ENCODE measurements around the gene ABCD2. TPM values are rescaled to one million over a fixed set of nuclear protein-coding genes. Genes with fewer than 3 reads are reported as not detected.

Gene ABCD2
- total and polyA plus RNA-seq, 9 donors: 0.05 to 0.57 (median 0.13) TPM

DNA sequence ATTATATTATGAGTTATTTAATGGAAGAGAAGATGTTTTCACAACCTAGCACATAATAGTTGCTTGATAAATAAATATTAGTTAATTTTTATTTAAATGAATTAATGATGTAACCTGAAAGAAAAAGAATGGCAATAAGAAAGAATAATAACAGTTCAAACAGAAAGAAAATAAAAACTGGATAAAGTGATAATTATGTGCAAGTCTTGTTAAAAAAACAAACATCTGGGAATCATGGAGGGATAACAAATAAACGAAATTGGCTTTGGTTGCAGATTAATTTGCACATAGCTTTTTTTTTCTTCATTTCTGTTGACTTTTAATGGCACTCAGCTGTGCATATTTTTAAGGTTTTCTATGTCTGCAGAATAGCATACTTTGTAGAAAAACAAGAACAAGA lies 23.4 kb upstream of the ABCD2 start:
- Histone ChIP-seq H3K9me3 (no peaks in the 10 kb centered on the region), H3K4me3 (no peak overlapping the region), H3K27ac (no peak overlapping the region), H3K27me3 (no peaks in the 10 kb centered on the region), H3K36me3 (no peaks in the 10 kb centered on the region), H3K4me1 (ENCODE audit: insufficient read depth) (no peaks in the 10 kb centered on the region)
- TF ChIP-seq, protein P1, sequence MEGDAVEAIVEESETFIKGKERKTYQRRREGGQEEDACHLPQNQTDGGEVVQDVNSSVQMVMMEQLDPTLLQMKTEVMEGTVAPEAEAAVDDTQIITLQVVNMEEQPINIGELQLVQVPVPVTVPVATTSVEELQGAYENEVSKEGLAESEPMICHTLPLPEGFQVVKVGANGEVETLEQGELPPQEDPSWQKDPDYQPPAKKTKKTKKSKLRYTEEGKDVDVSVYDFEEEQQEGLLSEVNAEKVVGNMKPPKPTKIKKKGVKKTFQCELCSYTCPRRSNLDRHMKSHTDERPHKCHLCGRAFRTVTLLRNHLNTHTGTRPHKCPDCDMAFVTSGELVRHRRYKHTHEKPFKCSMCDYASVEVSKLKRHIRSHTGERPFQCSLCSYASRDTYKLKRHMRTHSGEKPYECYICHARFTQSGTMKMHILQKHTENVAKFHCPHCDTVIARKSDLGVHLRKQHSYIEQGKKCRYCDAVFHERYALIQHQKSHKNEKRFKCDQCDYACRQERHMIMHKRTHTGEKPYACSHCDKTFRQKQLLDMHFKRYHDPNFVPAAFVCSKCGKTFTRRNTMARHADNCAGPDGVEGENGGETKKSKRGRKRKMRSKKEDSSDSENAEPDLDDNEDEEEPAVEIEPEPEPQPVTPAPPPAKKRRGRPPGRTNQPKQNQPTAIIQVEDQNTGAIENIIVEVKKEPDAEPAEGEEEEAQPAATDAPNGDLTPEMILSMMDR (IDR thresholded peaks at IDR 0.05): no peak
- TF ChIP-seq EP300 (IDR thresholded peaks at IDR 0.05): no peak
- TF ChIP-seq POLR2A (IDR thresholded peaks at IDR 0.05): no peak
- intact Hi-C loops (cut with DNase I): no loop called here
- no peak for DNase-seq
- 39 to 40% (median 39%) methylated on average over 1 of the region's 1 CpG for WGBS, 3 donors

DNA sequence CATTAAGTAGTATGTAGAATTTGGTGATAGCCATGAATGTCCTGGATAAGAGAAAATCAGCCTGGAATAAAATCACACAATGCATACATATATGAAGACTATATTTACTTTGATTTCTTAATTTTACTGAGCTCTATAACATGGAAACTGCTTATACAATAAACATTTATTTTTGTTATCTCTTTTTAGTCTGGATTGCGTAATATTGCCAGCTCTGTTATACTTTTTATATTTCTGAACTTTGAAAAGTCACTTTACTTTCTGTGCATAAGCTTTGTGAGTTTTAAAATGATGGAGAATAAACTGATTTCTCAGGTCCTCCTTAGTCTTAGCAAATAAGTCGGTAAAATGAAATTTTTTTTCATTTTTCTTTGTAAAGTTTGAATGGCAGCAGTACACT lies 19.2 kb upstream of the ABCD2 start:
- Histone ChIP-seq H3K36me3 (no peaks in the 10 kb centered on the region), H3K4me3 (no peak overlapping the region), H3K27ac (no peak overlapping the region), H3K4me1 (ENCODE audit: insufficient read depth) (no peaks in the 10 kb centered on the region), H3K9me3 (no peaks in the 10 kb centered on the region), H3K27me3 (no peaks in the 10 kb centered on the region)
- no peak for DNase-seq
- TF ChIP-seq POLR2A (IDR thresholded peaks at IDR 0.05) (no peak), EP300 (IDR thresholded peaks at IDR 0.05) (no peak)
- TF ChIP-seq, protein P1 (IDR thresholded peaks at IDR 0.05): no peak
- intact Hi-C loops (cut with DNase I): no loop called here
- 83 to 89% (median 88%) methylated on average over 2 of the region's 2 CpGs for WGBS, 3 donors

DNA sequence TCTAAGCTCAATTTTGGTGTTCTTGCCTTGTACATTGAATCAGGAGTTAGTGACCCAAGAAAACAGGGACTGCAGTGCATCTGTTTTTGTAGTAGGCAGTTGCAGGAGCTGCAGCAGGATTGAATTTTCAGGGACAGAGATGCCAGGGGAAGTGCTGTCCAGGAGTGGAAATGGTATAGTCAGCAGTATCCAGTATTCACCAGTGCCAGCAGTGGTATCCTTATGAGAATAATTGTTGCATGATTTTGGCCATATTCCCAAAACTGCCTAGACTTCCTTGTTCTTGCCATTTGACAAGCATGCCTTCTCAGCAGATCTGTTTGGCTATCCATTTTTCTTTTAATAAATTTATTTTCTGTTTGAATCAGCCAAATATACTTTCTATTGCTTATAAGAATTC lies 18.6 kb upstream of the ABCD2 start:
- intact Hi-C loops (cut with DNase I): no loop called here
- H3K27ac ChIP-seq: no peak overlapping the region
- no peaks in the 10 kb centered on the region for H3K36me3 ChIP-seq
- DNase-seq: no peak
- H3K4me3 ChIP-seq: no peak overlapping the region
- no peaks in the 10 kb centered on the region for H3K27me3 ChIP-seq
- H3K9me3 ChIP-seq: no peaks in the 10 kb centered on the region
- TF ChIP-seq EP300 (IDR thresholded peaks at IDR 0.05) (no peak), POLR2A (IDR thresholded peaks at IDR 0.05) (no peak)
- TF ChIP-seq, protein P1 (IDR thresholded peaks at IDR 0.05): no peak
- no peaks in the 10 kb centered on the region for H3K4me1 ChIP-seq (ENCODE audit: insufficient read depth)

DNA sequence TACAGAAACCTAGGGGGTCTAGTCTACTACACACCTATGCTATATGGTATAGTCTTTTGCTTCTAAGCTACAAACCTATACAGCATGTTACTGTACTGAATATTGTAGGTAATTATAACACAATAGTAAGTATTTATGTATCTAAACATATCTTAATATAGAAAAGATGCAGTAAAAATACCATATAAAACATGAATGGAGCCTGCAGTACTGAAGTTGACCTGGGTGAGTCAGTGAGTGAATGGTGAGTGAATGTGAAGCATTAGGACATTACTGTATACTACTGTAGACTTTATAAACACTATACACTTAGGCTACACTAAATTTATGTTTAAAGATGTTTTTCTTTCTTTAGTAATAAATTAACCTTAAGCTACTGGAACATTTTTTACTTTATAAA lies 13.1 kb upstream of the ABCD2 start:
- Histone ChIP-seq H3K36me3 (no peaks in the 10 kb centered on the region), H3K27me3 (no peaks in the 10 kb centered on the region), H3K4me3 (no peak overlapping the region), H3K4me1 (ENCODE audit: insufficient read depth) (no peaks in the 10 kb centered on the region), H3K9me3 (no peaks in the 10 kb centered on the region), H3K27ac (no peak overlapping the region)
- TF ChIP-seq, protein P1 (IDR thresholded peaks at IDR 0.05): no peak
- no peak for TF ChIP-seq POLR2A (IDR thresholded peaks at IDR 0.05)
- intact Hi-C loops (cut with DNase I): no loop called here
- no peak for DNase-seq

DNA sequence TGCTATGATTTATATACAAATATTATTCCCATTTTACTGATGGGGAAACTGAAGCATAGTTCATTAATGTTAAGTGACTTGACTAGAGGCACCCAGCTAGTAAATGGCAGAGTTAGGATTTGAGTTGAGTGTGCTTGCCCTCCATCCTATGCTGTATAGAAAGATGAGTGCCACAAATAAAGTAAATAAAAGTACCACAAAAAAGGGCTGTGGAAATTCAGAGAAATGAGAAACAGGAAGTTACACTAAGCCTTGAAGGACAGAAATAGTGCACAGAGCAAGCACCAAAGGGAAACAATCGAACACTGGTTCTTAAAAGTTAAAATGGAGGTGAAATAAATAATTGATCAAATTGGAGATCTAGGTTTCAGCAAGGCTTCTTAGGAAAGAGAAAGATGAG lies 9.2 kb upstream of the ABCD2 start:
- no peaks in the 10 kb centered on the region for H3K9me3 ChIP-seq
- H3K27me3 ChIP-seq: no peaks in the 10 kb centered on the region
- intact Hi-C loops (cut with DNase I): no loop called here
- WGBS, 3 donors: 70 to 77% (median 75%) methylated on average over 1 of the region's 1 CpG
- no peaks in the 10 kb centered on the region for H3K4me1 ChIP-seq (ENCODE audit: insufficient read depth)
- H3K36me3 ChIP-seq: no peaks in the 10 kb centered on the region
- no peak overlapping the region for H3K4me3 ChIP-seq
- no peak overlapping the region for H3K27ac ChIP-seq
- TF ChIP-seq EP300 (IDR thresholded peaks at IDR 0.05) (no peak), POLR2A (IDR thresholded peaks at IDR 0.05) (no peak)
- TF ChIP-seq, protein P1 (IDR thresholded peaks at IDR 0.05): no peak
- no peak for DNase-seq

Measured in ovary (tissue), 9 donors.